NCI-H1092 treated with DMSO at 0.1 percent for 48 hours (cell line): ENCODE data around the gene PRR7.

Experiments
- DNase-seq: peaks from one replicate; lab custom pipeline; 2025; lab: John Stamatoyannopoulos, UW

The PRR7 gene

GRCh38 chr5:177452688-177453638 is 6.3 kb downstream of the PRR7 start:
- DNase-seq: no peak

- DNase-seq: no peak
These were observed 7.3 kb downstream of the PRR7 start for GRCh38 chr5:177453852-177454396.

GRCh38 chr5:177454397-177455035 is 7.9 kb downstream of the PRR7 start:
- DNase-seq: peak; percentile 71

DNA sequence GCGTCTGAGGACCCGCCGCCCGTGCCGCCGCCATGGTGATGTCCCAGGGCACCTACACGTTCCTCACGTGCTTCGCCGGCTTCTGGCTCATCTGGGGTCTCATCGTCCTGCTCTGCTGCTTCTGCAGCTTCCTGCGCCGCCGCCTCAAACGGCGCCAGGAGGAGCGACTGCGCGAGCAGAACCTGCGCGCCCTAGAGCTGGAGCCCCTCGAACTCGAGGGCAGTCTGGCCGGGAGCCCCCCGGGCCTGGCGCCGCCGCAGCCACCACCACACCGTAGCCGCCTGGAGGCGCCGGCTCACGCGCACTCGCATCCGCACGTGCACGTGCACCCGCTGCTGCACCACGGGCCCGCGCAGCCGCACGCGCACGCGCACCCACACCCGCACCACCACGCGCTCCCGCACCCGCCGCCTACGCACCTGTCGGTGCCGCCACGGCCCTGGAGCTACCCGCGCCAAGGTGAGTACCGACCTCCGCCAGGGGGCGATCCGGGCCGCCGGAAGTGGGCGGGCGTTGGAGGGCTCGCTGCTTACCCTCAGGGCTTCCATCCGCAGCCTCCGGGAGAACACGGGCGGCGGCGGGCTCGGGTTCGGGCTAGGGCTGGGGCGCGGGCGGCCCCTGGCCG is 8.5 kb downstream of the PRR7 start:
- DNase-seq: peak; percentile 68

- DNase-seq: peak; percentile 75
These were observed 9.3 kb downstream of the PRR7 start for GRCh38 chr5:177455661-177456590.

- no peak for DNase-seq
These were observed 10.0 kb downstream of the PRR7 start for GRCh38 chr5:177456591-177456964.

- peak; percentile 66 for DNase-seq
These were observed 10.6 kb downstream of the PRR7 start for GRCh38 chr5:177456976-177457851.

GRCh38 chr5:177457852-177458681 is 11.5 kb downstream of the PRR7 start:
- DNase-seq: no peak

DNA sequence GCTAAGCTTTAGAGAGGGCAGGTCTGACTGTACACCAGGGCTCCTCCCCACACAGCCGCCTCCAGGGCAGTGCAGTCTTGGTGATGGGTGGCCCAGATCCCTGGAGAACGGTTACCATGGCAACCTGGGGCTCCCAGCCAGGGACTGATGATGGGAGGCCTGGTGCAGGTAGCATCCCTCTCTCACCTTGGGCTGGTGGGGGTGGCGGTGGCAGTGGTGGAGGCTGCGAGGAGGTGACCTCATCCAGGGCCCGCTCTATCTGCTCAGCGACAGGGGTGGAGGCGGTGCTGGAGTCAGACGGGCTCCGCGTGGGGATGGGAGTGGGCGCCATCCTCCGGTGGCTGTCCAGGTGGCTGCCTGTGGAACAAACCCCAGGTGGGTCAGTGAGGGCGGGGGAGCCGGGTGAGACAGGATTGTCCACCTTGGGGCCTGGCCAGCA is 12.3 kb downstream of the PRR7 start:
- no peak for DNase-seq

DNA sequence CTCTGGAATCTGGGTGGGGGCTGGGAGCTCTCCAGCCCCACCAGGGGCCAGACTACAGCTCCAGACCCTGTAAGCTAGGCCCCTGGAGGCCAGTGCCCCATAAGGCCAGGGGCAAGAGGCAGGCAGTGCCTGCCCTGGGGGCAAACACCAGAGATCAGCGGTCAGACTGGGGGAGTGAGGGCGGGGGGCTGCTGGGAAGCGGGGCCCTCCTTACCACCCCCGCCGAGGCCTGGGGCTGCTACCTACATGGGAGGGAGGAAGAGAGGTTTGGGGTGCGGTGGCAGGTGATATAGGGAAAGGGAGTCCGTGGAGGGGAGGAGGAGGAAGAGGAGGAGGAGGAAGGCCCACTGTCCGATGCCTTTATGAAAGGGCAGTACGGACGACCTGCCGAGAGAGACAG is 12.7 kb downstream of the PRR7 start:
- no peak for DNase-seq

- no peak for DNase-seq
These were observed 13.4 kb downstream of the PRR7 start for GRCh38 chr5:177459819-177460628.

DNA sequence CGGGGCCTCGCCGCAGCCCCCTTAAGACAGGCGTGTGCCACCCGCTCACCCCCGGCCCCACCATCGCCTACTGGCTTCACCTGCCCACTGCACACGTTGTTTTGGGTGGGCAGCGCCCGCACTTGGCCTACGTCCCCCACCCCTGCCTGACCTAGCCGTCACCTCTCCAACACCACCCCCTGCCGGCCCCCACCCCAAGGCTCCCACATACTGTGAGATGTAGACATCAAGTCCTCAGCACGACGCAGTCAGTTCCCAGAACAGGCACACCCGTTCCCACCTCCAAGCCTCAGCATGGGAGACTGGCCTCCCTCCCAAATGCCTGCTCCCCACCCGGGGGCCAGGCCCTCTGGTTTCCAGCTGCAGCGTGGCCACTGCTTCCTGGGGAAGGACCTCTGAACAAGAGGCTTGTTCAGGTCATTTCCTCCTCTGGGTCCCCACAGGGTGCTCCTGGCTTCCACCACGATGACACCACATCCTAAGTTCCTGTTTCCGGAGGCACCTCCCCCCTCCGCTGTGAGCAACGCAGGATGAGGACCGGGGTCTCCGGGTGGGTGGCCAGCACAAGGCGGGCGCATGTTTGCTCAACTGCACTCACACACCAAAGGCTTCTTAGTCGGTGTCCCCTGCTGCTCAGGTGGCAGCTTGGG is 15.5 kb downstream of the PRR7 start:
- no peak for DNase-seq

GRCh38 chr5:177465044-177465443 is 18.4 kb downstream of the PRR7 start:
- no peak for DNase-seq

DNA sequence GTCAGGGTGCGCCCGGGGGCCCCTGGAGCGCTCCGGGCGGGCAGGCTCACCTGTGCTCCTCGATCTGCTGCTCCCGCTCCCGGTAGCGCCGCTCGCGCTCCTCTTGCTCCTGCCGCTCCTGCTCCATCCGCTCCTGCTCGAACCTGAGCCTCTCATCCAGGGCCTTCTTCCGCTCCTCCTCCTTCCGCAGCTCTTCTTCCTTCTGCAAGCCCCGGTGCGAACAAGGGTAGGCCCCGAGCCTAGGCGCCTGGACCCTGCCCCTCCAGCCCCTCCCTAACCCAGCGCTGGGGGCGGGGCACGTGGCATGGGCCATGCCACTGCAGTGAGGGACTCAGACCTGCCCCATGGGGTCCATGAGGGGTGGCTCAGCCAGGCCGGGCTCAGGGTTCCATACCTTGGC is 20.2 kb downstream of the PRR7 start:
- no peak for DNase-seq

DNA sequence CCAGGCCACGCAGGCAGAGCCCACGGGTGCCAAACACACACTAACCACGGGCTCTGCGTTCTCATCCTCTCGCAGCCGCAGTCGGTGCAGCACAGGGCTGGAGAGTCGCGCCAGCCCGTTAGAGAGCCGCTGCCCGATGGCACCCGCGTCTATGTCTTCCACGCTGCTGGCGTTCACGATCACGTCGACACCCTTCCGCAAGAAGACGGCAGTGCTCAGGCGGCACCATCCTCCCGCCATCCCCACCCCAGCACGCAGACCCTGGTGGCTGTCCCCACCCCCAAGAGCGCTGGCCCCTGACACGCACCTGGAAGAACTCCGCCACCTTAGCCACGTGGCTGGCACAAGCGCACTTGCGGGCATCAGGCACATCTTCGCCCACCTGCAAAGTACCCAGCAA is 20.8 kb downstream of the PRR7 start:
- no peak for DNase-seq

DNA sequence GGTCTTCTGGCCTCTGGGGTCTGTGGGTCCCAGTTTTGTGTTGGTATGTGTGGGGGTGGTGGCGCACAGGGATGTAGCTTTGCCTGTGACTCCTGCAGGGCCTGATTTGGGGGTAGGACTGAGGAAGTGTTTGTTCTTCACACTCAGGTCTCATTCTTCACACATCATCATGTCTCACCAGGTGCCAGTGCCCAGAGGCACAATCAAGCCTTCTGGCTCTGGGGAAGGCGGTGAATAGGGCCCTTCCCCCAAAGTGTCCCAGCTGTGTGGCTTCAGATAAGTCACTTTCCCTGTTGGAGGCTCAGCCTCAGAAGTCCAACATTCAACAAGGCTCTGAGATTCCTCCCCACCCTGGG is 21.7 kb downstream of the PRR7 start:
- DNase-seq: no peak

- no peak for DNase-seq
These were observed 22.3 kb downstream of the PRR7 start for GRCh38 chr5:177468685-177469628.
